Esophagus squamous epithelium (tissue), 5 donors: Measurements from ENCODE around the gene CPB1. TPM values are rescaled to one million over a fixed set of nuclear protein-coding genes. Genes with fewer than 3 reads are reported as not detected.

Source experiments
- DNase-seq: peaks from one replicate; lab custom pipeline; 2025; lab: John Stamatoyannopoulos, UW
- H3K27ac ChIP-seq, 4 donors: fragments of 200-600 bp; sonication (generic); one replicate each; pipeline ENCODE4 v1.5.1; 2016 to 2019; ENCODE audit warnings: mild to moderate bottlenecking in 1 of 4
- H3K27me3 ChIP-seq, 4 donors: fragments of 200-600 bp; sonication (generic); 1 replicate in 3 of 4; 2 replicates in 1 of 4; pipeline versions ENCODE4 v1.5.1 to v1.6.0; 2017 to 2021; ENCODE audit warnings: antibody characterized with exemption in 1 of 4
- H3K36me3 ChIP-seq, 3 donors: fragments of 200-600 bp; sonication (generic); one replicate each; pipeline ENCODE4 v1.5.1; 2016 to 2019
- H3K4me1 ChIP-seq, 3 donors: fragments of 200-600 bp; sonication (generic); one replicate each; pipeline ENCODE4 v1.5.1; 2017 to 2019
- H3K4me3 ChIP-seq, 4 donors: fragments of 200-600 bp; sonication (generic); 1 replicate in 3 of 4; 2 replicates in 1 of 4; pipeline ENCODE4 v1.5.1; 2016 to 2019; ENCODE audit warnings: mild to moderate bottlenecking in 2 of 4, moderate library complexity in 1 of 4
- H3K9me3 ChIP-seq, 3 donors: fragments of 200-600 bp; sonication (generic); one replicate each; pipeline ENCODE4 v1.5.1; 2016 to 2019
- CTCF ChIP-seq, 6 experiments: fragments of 450-650 bp in 4 of 6; fragments of 200-600 bp in 2 of 6; sonication (generic) in 2 of 6; IDR thresholded peaks; one replicate each; pipeline ENCODE4 v1.5.1; 2016 to 2019; ENCODE audit warnings: antibody characterized with exemption in 6 of 6, mild to moderate bottlenecking in 4 of 6, moderate library complexity in 4 of 6
- POLR2A ChIP-seq, 4 donors: fragments of 450-650 bp; IDR thresholded peaks; one replicate each; pipeline ENCODE4 v1.6.1; 2017; ENCODE audit warnings: antibody characterized with exemption in 4 of 4, mild to moderate bottlenecking in 4 of 4, moderate library complexity in 3 of 4
- WGBS, 2 donors: methylation state at CpG; one replicate each; pipeline ENCODE4 v1.1.5; 2018; 5-methylcytosine and 5-hydroxymethylcytosine counted together
- intact Hi-C: fragments of 100-400 bp; cut with DNase I; formaldehyde crosslinking; loops from one replicate; pipeline ENCODE4 v1.15.0; 2022
- total RNA-seq, 4 donors: library from RNA; depleted of rRNA; stranded (reverse); fragments of >200 nt; gene quantifications; one replicate each; pipeline ENCODE4 v1.1.0, GENCODE V29; 2016
- donor health status: DM: yes; HTN: yes; CAD: no.

Gene CPB1
- total RNA-seq, 4 donors from 2014 or later, result not detected

DNA sequence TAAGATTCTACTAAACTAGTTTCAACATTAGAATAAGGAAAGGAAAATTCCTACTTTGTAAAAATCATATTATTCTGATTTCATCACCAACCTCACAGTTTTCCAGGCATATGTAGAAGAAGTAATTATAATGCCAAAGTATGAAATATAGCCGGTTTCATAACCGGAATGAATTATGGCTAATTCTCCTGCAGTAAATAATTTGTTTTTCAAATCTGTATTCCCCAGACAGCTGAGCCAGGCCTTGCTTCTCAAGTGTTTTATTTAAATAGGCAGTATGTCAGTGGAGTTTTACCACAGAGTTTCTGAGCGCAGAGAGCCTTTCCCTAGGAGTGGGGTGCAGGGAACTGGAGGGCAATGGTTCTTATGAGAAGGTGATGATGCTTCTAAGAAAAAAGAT, 28.8 kb downstream of the CPB1 start:
- intact Hi-C loops, result no loop called here

DNA sequence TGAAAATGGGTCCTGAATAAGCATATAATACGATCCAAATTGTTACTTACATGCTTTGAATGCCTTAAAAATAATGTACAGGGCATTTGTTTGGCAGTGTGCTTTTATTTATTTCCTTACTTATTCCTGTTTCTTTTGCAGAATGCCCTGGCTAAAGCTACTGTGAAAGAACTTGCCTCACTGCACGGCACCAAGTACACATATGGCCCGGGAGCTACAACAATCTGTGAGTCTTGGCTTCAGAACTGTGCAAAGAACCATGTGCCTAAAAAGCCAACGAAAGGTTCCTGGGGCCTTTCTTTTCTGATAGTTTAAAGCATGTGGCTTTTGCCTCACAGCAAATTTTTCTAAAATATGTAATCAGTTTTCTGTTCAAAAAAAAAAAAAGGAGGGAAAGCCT, 29.7 kb downstream of the CPB1 start:
- WGBS, 2 donors, result 58 to 69% methylated on average over 4 of the region's 4 CpGs
- intact Hi-C loops, result no loop called here
- H3K9me3 ChIP-seq, result no peaks in the 10 kb centered on the region
- H3K4me3 ChIP-seq, result no peak overlapping the region
- H3K4me1 ChIP-seq, result no peaks in the 10 kb centered on the region
- no peak for TF ChIP-seq CTCF (IDR thresholded peaks at IDR 0.05)
- TF ChIP-seq POLR2A (IDR thresholded peaks at IDR 0.05), result no peak
- H3K36me3 ChIP-seq, result no peaks in the 10 kb centered on the region
- H3K27ac ChIP-seq, result no peak overlapping the region
- DNase-seq, result no peak
- H3K27me3 ChIP-seq, result peaks cover 0 to 5% (median 0%) of the 10 kb centered on the region in 4 donors

More for the DNA sequence above, 28.8 kb downstream of the CPB1 start:
- H3K4me3 ChIP-seq, result no peak overlapping the region
- WGBS, 2 donors, result 76 to 82% methylated on average over 3 of the region's 3 CpGs
- DNase-seq, result no peak
- H3K4me1 ChIP-seq, result no peaks in the 10 kb centered on the region
- H3K36me3 ChIP-seq, result no peaks in the 10 kb centered on the region
- H3K27ac ChIP-seq, result no peak overlapping the region
- TF ChIP-seq POLR2A (IDR thresholded peaks at IDR 0.05) (no peak), CTCF (IDR thresholded peaks at IDR 0.05) (no peak)
- no peaks in the 10 kb centered on the region for H3K9me3 ChIP-seq
- no peaks in the 10 kb centered on the region for H3K27me3 ChIP-seq

GRCh38 chr3:148861277-148861869, 33.8 kb downstream of the CPB1 start:
- Histone ChIP-seq H3K27ac (no peak overlapping the region), H3K4me3 (no peak overlapping the region), H3K36me3 (no peaks in the 10 kb centered on the region), H3K4me1 (no peaks in the 10 kb centered on the region), H3K27me3 (peaks cover 0 to 5% (median 0%) of the 10 kb centered on the region in 4 donors), H3K9me3 (no peaks in the 10 kb centered on the region)
- TF ChIP-seq CTCF (IDR thresholded peaks at IDR 0.05), result peak; percentile 34 to 81 (median 66)
- no peak for TF ChIP-seq POLR2A (IDR thresholded peaks at IDR 0.05)
- intact Hi-C loops, result loop anchor here (5.0 kb wide), 1 partner anchor 81 kb away; no protein-coding TSS in a partner anchor
- WGBS, 2 donors, result 0 to 6% methylated on average over 1 of the region's 1 CpG
- DNase-seq, result no peak

DNA sequence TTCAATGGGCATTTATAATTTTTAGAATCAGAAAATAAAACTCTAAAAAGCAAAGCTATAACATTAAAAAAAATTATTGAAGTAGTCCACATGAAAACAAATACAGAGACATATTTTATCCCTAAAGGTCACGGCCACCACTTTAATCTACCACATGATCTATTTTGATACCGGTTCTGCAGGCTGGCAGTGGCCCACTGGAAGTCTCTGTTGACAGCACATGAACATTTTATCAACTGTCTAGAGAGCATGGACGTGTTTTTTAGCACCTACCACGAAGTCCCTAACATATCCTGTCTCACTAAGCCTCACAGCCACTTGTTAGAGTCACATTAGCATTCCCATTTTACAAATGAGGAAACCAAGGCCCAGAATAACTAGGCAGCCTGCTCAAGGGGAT, 35.7 kb downstream of the CPB1 start:
- H3K36me3 ChIP-seq, result no peaks in the 10 kb centered on the region
- DNase-seq, result no peak
- H3K27ac ChIP-seq, result no peak overlapping the region
- no peaks in the 10 kb centered on the region for H3K9me3 ChIP-seq
- H3K4me3 ChIP-seq, result no peak overlapping the region
- no peaks in the 10 kb centered on the region for H3K4me1 ChIP-seq
- TF ChIP-seq CTCF (IDR thresholded peaks at IDR 0.05), result no peak
- no peak for TF ChIP-seq POLR2A (IDR thresholded peaks at IDR 0.05)
- H3K27me3 ChIP-seq, result peaks cover 0 to 12% (median 0%) of the 10 kb centered on the region in 4 donors
- intact Hi-C loops, result loop anchor here (5.0 kb wide), 1 partner anchor 79 kb away; no protein-coding TSS in a partner anchor
- WGBS, 2 donors, result 41 to 46% methylated on average over 4 of the region's 4 CpGs

DNA sequence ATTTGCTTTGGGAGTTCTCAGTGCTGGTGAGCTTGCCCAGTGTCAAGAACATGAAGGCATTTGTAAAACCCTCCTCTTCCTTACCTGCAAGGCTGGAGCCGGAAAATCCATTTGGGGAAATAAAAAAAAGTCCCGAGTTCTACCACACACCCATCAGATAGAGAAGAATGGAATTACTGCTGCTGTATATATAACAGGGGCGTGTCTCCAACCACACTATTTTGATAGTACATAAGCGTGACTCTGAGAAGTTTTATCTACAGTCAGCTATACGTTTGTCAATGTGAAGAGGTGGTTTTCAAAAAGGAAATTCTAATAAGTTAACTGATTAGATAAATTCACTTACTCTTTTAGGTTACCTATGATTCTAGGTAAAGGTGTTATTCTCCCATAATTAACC, 36.2 kb downstream of the CPB1 start:
- DNase-seq, result no peak
- Histone ChIP-seq H3K36me3 (no peaks in the 10 kb centered on the region), H3K27me3 (peaks cover 0 to 12% (median 0%) of the 10 kb centered on the region in 4 donors), H3K27ac (no peak overlapping the region), H3K4me1 (no peaks in the 10 kb centered on the region), H3K4me3 (no peak overlapping the region), H3K9me3 (no peaks in the 10 kb centered on the region)
- intact Hi-C loops, result loop anchor here (5.0 kb wide), 1 partner anchor 78 kb away; no protein-coding TSS in a partner anchor
- WGBS, 2 donors, result 51 to 69% methylated on average over 5 of the region's 5 CpGs
- no peak for TF ChIP-seq POLR2A (IDR thresholded peaks at IDR 0.05)
- TF ChIP-seq CTCF (IDR thresholded peaks at IDR 0.05), result no peak
